HG02571 (cell line): ENCODE measurements around the gene ZNF593OS.

Experiments used
- ATAC-seq: cut with Tn5 transposase; IDR thresholded peaks from one replicate; pipeline ENCODE4 v1.9.1; 2021; ENCODE audit warnings: mild to moderate bottlenecking, moderate library complexity; ENCODE audit not compliant: unreplicated experiment

The ZNF593OS gene

DNA sequence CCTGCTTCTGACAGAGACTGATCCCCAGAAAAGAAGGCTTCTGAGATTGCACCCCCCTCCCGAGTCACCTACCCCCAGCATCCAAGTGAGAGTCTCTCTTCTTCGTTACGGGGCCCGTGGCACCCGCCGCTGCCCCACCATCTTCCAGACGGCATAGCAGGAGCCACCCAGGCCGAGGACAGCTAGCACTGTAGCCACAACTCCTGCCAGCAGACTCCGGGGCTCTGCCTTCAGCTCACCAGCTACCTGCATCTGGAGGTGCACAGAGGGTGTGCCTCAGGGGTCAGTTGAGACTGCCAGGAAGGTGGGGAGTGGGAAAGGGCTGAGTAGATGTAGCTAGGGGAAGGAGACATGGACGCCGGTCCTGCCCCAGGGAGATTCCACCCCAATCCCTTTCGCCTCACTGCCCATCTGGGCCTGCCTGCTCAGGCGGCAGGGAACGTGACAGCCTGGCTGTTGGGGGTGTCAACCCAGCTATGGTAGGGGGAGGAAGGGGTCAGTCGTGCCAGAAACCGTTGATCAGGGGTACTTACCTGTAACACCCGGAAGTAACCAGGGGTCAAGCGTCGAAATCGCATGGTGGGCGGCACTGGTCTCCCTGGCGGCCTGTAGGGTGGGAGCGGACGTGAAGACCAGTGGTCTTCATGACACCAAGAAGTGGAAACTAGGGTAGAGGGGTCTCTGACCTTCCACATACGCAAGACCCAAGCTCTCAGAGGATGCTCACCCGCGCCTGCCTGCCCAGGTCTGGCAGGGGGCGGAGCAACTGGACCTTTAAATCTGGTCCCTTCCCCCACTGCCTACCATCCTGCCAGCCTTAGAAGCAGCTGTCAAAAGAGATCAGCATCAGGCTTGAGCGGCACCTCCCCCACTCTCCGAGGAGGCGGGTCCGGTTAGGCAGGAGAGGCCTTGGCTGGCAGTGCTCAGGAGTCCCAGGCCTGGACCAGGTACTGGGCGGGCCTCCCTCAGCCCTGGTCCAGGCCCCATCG is at the start of gene ZNF593OS:
ZNF593OS (minus strand) TSS at position 749 of the 989 bp plus-strand sequence; CDS start at position 578, 171 bp downstream.
- no peak for ATAC-seq

GRCh38 chr1:26221094-26221493 is 49.5 kb upstream of the ZNF593OS start:
- ATAC-seq, result no peak

- no peak for ATAC-seq
These were observed 48.7 kb upstream of the ZNF593OS start for GRCh38 chr1:26220199-26220912.

DNA sequence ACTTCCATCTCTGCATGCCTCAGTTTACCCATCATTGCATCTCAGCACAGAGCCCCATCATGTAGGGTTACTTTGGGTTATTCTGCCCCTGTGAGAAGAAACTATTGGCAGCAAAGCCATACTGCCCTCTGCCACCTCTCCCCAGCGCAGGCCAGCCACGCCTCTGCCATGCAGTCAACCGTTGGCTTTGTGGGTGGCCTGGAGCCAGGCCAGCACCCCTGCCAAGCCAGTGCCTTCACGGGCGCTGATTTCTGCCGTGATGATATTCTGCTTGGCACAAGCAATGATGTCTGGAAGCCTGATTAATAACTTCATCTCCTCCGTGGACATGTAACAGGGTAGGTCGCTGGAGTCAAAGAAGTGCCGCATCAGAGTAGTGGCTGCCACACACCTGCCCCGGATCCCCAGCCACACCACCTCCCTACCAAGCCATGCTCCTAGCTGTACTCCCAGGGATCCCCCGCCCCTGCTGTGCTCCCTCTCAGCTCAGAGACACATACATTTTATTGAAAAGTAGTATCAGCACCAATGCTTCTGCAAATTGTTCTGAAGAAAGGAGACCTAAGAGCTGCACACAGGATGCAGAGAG is 47.4 kb upstream of the ZNF593OS start:
- ATAC-seq, result no peak

DNA sequence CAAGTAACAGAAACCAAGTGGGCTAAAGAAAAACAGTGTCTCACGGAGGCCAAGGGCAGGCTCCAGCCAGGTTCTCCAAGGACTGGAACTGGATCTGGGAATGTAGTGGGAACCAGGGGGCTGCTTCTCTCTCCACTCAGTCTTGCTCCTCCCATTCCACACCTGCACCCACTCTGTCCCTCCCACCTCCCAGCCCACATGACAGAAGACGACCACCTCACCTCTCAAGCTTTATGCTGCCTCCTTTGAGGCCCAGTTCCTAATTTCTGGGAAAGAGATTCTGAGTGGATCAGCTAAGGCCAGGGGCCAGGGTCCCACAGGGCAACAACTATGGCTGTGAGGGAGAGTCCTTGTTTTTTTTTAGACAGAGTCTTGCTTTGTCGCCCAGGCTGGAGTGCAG is 43.6 kb upstream of the ZNF593OS start:
- no peak for ATAC-seq

DNA sequence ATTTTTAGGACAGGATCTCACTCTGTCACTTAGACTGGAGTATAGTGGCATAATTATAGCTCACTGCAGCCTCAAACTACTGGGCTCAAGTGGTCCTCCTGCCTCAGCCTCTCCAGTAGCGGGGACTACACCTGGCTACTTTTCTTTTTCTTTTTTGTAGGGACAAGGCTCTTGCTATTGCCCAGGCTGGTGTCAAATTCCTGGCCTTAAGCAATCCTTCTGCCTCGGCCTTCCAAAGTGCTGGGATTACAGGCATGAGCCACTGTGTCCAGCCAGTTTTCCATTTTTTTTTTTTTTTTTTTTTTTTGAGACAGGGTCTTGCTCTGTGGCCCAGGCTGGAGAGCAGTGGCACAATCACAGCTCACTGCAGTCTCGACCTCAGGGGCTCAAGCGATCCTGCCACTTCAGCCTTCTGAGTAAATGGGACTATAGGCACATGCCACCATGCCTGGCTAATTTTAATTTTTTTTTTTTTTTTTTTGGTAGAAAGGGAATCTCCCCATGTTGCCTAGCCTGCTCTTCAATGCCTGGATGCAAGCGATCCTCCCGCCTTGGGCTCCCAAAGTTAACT is 41.8 kb upstream of the ZNF593OS start:
- ATAC-seq, result no peak

DNA sequence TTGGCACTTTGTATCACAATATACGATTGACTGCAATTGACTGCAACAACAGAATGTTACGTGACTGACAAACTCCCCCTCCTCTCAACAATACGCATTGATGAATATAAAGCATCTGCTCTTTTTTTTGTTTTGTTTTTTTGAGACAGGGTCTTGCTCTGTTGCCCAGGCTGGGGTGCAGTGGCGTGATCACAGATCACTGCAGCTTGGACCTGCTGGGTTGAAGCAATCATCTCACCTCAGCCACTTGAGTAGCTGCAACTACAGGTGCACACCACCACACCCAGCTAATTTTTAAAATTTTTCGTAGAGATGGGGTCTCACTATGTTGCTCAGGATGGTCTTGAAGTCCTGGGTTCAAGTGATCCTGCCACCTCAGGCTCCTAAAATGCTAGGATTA is 41.1 kb upstream of the ZNF593OS start:
- no peak for ATAC-seq

DNA sequence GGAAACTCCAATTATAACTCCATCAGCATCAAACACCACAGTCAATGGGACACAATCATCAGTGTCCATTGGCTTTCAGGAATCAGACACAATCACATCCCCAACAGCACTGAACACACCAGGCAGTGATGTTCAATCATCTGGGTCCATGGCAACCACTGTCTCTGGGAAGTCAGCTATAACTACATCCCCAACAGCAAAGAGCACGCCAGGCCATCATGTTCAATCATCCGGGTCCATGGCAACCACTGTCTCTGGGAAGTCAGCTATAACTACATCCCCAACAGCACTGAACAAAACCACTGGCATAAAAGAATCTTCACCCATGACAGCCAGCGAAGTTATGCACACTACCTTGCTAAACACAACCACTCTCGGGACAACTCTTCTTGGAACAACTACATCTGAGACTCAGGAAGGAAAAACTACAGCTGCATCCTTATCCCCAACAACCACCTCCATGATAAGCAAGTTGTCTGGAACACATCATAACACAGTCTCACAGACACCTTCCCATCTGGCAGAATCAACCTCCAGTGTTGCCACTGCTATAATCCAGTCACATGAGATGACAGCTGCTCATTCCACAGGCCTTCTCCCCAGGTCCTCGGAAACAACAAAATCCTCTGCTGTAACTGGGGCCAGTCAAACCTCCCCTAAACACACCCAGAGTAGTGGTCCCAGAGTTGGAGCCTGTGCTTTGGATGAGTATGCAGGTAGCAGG is 38.7 kb upstream of the ZNF593OS start:
- ATAC-seq, result no peak

DNA sequence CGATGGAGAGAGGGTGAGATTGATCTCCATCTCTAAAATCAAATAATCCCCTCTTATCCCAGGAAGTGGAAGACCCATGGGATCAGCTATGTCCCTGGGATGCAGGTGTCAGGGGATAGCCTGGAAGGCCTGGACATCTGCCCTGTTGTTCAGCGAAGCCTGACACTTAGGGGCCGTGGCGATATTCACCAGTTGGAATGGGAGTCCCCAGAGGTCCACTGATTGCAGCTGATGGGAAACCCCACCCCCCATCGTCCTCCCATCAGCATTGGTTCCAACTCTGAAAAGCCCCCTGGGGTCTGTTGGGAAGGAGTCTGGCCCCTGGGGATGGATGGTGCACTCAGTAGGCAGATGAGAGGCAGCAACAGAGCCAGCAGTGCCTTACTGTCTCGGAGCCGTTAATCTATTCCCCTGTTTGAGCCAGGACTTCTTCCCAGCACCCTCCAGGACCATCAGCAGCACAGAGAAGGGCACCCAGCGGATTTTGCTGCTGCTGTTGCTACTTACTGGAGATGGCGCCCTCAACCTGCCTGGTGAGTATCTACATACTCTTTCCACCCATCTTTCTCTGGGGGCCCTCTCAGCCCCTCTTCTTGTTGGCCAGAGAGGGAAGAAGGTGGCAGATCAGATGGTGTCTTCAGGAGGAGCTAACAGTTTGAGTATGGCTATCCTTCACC is 32.1 kb upstream of the ZNF593OS start:
- no peak for ATAC-seq

GRCh38 chr1:26200413-26200812 is 28.8 kb upstream of the ZNF593OS start:
- ATAC-seq, result no peak

- no peak for ATAC-seq
These were observed 26.2 kb upstream of the ZNF593OS start for GRCh38 chr1:26197813-26198212.

- ATAC-seq, result no peak
These were observed 25.7 kb upstream of the ZNF593OS start for GRCh38 chr1:26197301-26197700.

DNA sequence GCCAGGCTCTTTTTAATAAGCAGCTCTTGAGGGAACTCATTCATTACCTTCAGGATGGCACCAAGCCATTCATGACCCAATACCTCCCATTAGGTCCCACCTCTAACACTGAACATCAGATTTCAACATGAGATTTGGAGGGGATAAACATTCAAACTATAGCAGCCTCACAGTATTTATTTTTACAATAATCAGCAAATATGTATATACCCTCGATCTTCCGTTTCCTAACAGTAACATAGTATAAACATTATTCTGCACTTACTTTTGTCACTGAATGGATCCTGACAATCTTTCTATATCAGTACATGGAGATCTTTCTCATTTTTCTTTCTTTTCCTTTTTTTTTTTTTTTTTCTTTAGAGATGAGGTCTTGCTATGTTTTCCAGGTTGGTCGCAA is 24.2 kb upstream of the ZNF593OS start:
- no peak for ATAC-seq

DNA sequence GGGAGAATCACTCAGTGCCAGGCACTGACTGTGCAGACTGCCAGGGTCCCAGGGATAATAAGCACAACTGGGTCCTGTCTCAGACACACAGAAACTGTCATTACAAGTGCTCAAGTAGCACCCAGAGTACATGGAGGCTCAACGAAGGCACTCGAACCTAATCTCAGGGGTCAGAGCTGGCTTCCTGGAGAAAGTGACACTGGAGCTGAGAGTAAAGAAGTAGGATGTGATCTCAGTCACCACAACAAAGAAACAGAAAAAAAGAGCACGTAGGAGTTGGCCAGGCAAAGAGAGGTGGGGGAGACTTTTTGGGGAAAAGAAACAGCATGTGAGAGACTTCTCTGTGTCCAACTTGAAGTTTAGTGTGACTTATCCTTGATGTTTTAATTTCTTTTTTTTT is 20.1 kb upstream of the ZNF593OS start:
- no peak for ATAC-seq

DNA sequence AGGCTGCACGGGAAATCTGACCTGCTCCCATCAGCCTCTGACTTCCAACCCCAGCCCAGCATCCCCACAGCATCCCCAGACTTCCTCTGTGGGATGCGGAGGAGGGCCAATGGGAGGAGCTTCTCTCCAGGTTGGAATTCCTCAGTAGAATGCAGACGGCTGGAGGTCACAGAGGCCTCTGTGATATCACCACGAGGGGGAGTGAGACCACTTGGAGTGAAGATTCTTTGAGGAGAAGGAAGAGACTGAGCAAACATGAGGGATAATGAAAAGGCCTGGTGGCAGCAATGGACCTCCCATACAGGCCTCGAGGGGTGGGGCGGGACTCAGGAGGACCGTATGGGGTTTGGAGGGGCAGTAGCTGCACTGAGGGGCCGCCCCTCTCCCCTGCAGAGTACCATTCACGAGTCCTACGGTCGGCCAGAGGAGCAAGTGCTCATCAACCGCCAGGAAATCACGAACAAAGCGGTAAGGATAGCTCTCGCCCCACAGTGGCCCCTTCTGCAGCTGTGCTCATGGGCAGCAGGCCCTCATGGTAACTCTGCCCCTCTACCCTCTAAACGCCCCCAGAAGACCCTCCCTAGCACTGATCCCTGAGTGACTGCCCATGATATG is 18.8 kb upstream of the ZNF593OS start, which contains the start of gene CATSPER4:
CATSPER4 (plus strand) TSS at position 230 of the 615 bp plus-strand sequence; CDS start at position 256, 26 bp downstream.
- no peak for ATAC-seq

- ATAC-seq, result no peak
These were observed 18.2 kb upstream of the ZNF593OS start for GRCh38 chr1:26189751-26190275.

GRCh38 chr1:26189331-26189730 is 17.7 kb upstream of the ZNF593OS start:
- ATAC-seq, result no peak

GRCh38 chr1:26188477-26188876 is 16.8 kb upstream of the ZNF593OS start:
- ATAC-seq, result no peak

DNA sequence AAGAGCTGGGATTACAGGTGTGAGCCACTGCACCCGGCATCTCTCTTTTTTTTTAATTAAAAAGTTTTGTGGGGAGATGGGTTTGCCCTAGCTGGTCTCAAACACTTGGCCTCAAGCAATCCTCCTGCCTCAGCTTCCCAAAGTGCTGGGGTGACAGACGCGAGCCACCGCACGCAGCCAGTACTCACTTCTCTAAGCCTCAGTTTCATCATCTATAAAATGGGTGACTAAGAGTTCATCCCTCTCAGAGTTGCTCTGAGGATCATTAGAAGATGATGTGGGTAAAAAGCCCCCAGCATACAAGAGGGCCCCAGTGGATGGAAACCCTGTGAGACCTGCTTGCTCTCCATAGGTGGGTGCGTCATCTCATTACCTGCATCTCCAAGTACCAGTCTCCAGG is 16.2 kb upstream of the ZNF593OS start:
- ATAC-seq, result no peak
